Neuronal stem cell (in vitro differentiated cells): ENCODE results near the gene IDS.
A peak's percentile ranks its signal among the peaks of the same experiment; 100 is the strongest.
"Not testable (repeated sequence)": the region's sequence is repeated elsewhere in the genome, so short reads cannot be mapped to it uniquely, and the experiment has no call there.

ENCODE experiments used
- DNase-seq: peaks from one replicate; pipeline ENCODE4 v3.0.0-alpha.2; 2013; ENCODE audit warnings: low spot score
- H2AFZ ChIP-seq: one replicate; pipeline ENCODE4 v1.6.1; 2013; ENCODE audit warnings: mild to moderate bottlenecking, low read length, inconsistent platforms
- H2AK5ac ChIP-seq: 2 replicates; pipeline ENCODE4 v1.6.1; 2013; ENCODE audit warnings: low read depth, mild to moderate bottlenecking, inconsistent platforms, low read length, moderate library complexity, mixed read lengths
- H2BK120ac ChIP-seq: 2 replicates; pipeline ENCODE4 v1.6.1; 2013; ENCODE audit warnings: low read depth, mild to moderate bottlenecking, inconsistent platforms, low read length, moderate library complexity, mixed read lengths
- H2BK12ac ChIP-seq: one replicate; pipeline ENCODE4 v1.6.1; 2013; ENCODE audit warnings: low read length, inconsistent platforms
- H2BK15ac ChIP-seq: 2 replicates; pipeline ENCODE4 v1.6.1; 2013; ENCODE audit warnings: mild to moderate bottlenecking, low read length, inconsistent platforms, mixed read lengths
- H2BK5ac ChIP-seq: one replicate; pipeline ENCODE4 v1.6.1; 2013; ENCODE audit warnings: inconsistent platforms, mild to moderate bottlenecking, low read length, moderate library complexity
- H3K14ac ChIP-seq: one replicate; pipeline ENCODE4 v1.6.1; 2013; ENCODE audit warnings: low read length, inconsistent platforms
- H3K18ac ChIP-seq: 2 replicates; pipeline ENCODE4 v1.6.1; 2013; ENCODE audit warnings: low read length, inconsistent platforms
- H3K23ac ChIP-seq: 2 replicates; pipeline ENCODE4 v1.6.1; 2013; ENCODE audit warnings: low read depth, mild to moderate bottlenecking, mixed read lengths, low read length, inconsistent platforms; ENCODE audit not compliant: poor library complexity
- H3K27ac ChIP-seq: replicated peaks from 3 replicates; pipeline ENCODE4 v1.5.1; 2013; ENCODE audit warnings: low read length, inconsistent platforms
- H3K27me3 ChIP-seq, 3 experiments: 2 replicates each; pipeline ENCODE4 v1.6.1; 2013; ENCODE audit warnings: low read length in 3 of 3, mild to moderate bottlenecking in 2 of 3, inconsistent platforms in 1 of 3, low read depth in 1 of 3, mixed read lengths in 1 of 3, moderate library complexity in 1 of 3; ENCODE audit not compliant: control insufficient read depth in 3 of 3, insufficient read depth in 3 of 3
- H3K36me3 ChIP-seq, 2 donors: replicated peaks in 1 of 2; 2 replicates each; pipeline ENCODE4 v1.6.1; 2013; ENCODE audit warnings: low read length in 2 of 2; ENCODE audit not compliant: control insufficient read depth in 2 of 2, insufficient read depth in 2 of 2
- H3K4ac ChIP-seq: 2 replicates; pipeline ENCODE4 v1.6.1; 2013; ENCODE audit warnings: inconsistent platforms, mild to moderate bottlenecking, low read length, moderate library complexity
- H3K4me1 ChIP-seq, 2 donors: 1 replicate in 1 of 2; 2 replicates in 1 of 2; pipeline ENCODE4 v1.6.1; 2013; ENCODE audit warnings: low read length in 2 of 2, low read depth in 1 of 2; ENCODE audit not compliant: control insufficient read depth in 2 of 2, insufficient read depth in 1 of 2
- H3K4me2 ChIP-seq: one replicate; pipeline ENCODE4 v1.6.1; 2013; ENCODE audit warnings: mild to moderate bottlenecking, low read length, inconsistent platforms; ENCODE audit not compliant: insufficient read depth, poor library complexity, severe bottlenecking
- H3K4me3 ChIP-seq, 2 donors: 2 replicates each; pipeline ENCODE4 v1.5.1; 2013; ENCODE audit warnings: low read length in 2 of 2, mild to moderate bottlenecking in 2 of 2, inconsistent platforms in 1 of 2, moderate library complexity in 1 of 2
- H3K79me1 ChIP-seq: one replicate; pipeline ENCODE4 v1.6.1; 2013; ENCODE audit warnings: low read depth, mild to moderate bottlenecking, inconsistent platforms, low read length, moderate library complexity
- H3K9ac ChIP-seq: one replicate; pipeline ENCODE4 v1.6.1; 2013; ENCODE audit warnings: mild to moderate bottlenecking, low read depth, low read length, inconsistent platforms; ENCODE audit not compliant: poor library complexity
- H3K9me3 ChIP-seq, 2 donors: replicated peaks in 1 of 2; 2 replicates each; pipeline versions ENCODE3 to v1.6.1; 2013; ENCODE audit warnings: low read length in 2 of 2, mild to moderate bottlenecking in 2 of 2, inconsistent platforms in 1 of 2, low read depth in 1 of 2, mixed read lengths in 1 of 2, moderate library complexity in 1 of 2; ENCODE audit not compliant: control insufficient read depth in 2 of 2, insufficient read depth in 1 of 2
- H4K8ac ChIP-seq: one replicate; pipeline ENCODE4 v1.6.1; 2013; ENCODE audit warnings: low read depth, mild to moderate bottlenecking, inconsistent platforms, low read length, moderate library complexity
- H4K91ac ChIP-seq: one replicate; pipeline ENCODE4 v1.6.1; 2013; ENCODE audit warnings: low read length, low read depth, mild to moderate bottlenecking, inconsistent platforms; ENCODE audit not compliant: poor library complexity
- WGBS, 2 donors: extraction: QIAGEN DNeasy Blood & Tissue Kit; methylation state at CpG; one replicate each; pipeline ENCODE4 v1.1.7; 2013; ENCODE audit warnings: missing lambda C conversion rate in 2 of 2, mixed read lengths in 1 of 2; ENCODE audit not compliant: insufficient read length in 2 of 2, insufficient replicate concordance in 1 of 2; ENCODE audit errors: extremely low coverage in 2 of 2; 5-methylcytosine and 5-hydroxymethylcytosine counted together

The IDS gene

DNA sequence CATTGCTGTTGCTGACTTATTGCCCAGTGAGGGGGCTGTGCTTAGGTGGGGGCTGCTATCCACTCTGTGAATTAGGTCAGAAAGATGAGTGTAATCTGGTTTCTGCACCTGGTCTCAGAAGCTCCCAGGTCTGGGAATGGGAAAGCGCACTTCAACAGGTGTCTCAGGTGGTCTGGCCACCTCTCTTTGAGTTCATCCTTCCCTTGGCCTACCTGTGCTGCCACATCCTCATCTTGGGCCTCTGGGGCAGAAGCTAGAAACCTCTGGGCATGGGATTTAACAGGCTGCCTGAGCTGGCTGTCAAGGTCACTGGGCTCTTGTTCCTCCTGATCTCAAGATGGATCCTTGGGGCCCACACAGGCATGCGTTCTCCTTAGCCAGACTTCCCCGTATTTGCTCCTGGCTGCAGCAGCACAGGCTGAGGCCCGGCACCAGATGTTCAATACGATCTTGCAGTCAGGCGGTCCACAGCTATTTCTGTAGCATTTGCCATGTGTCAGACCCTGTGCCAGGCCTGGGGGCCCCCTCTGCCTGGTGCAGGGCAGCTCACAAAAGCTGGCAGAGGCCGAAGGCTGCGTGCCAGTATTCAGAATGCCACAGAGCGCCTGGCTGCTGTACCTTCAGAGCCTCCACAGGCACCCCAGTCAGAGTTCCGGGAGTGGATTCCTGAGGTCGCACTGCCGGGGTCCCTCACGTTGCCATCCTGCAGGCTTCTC, 21.4 kb upstream of the IDS start:
- not testable (repeated sequence) for H4K8ac ChIP-seq, H3K23ac ChIP-seq, H3K9ac ChIP-seq, H3K27ac ChIP-seq, H2AK5ac ChIP-seq, H2BK15ac ChIP-seq, H3K14ac ChIP-seq, H4K91ac ChIP-seq, H3K36me3 ChIP-seq, H3K9me3 ChIP-seq, H3K4ac ChIP-seq, H2BK12ac ChIP-seq, DNase-seq, H3K4me2 ChIP-seq, H2AFZ ChIP-seq, H3K4me3 ChIP-seq, H3K27me3 ChIP-seq, H2BK120ac ChIP-seq, H3K79me1 ChIP-seq, H2BK5ac ChIP-seq, H3K4me1 ChIP-seq, H3K18ac ChIP-seq
- no CpG with 5 or more reads among the region's 13 CpGs for WGBS, 2 donors

DNA sequence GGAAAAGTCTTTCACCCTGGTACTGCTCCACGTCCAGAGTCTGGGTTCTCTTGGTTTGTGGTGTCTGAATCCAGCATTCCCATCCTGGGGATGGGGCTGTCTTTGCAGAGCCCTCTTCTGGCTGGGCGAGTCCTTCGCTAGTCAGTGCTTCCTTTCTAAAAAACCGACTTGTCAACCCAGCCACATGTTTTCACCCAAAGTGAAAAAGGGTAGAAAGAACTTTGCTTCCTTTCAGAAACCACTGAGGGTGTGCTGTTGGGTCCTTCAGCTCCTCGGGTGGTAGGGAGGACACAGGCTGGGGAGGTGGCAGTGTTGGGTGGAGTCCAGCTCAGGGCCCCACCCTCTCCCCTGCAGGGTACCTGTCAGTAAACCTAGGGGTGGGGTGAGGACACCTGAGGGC, 20.8 kb upstream of the IDS start:
- not testable (repeated sequence) for H3K23ac ChIP-seq, H3K4me2 ChIP-seq, H3K4me1 ChIP-seq, H3K9ac ChIP-seq, H2AK5ac ChIP-seq, DNase-seq, H2AFZ ChIP-seq, H3K36me3 ChIP-seq, H3K27me3 ChIP-seq, H2BK120ac ChIP-seq, H2BK15ac ChIP-seq, H3K27ac ChIP-seq, H3K14ac ChIP-seq, H4K91ac ChIP-seq, H3K9me3 ChIP-seq, H3K4ac ChIP-seq, H2BK12ac ChIP-seq, H3K4me3 ChIP-seq, H3K79me1 ChIP-seq, H2BK5ac ChIP-seq, H4K8ac ChIP-seq, H3K18ac ChIP-seq
- no CpG with 5 or more reads among the region's 5 CpGs for WGBS, 2 donors

DNA sequence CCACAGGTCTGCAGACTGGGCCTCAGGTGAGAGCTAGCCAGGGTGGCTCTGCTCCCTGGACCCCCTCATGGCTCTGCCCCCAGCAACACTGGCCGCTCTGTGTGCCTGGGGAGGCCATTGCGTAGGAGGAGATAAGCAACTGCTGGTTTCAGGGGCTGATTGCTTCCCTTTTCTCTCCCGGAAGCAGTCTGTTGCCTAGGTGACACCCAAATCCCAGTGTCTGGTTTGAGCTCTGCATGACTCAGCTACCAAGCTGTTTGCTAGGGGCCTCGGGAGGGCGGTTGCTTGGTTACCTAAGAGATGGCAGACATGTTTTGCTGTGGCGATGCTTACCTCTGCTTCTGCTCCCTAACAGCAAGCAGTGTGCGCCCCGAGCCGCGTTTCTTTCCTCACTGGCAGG, 20.3 kb upstream of the IDS start:
- not testable (repeated sequence) for H3K79me1 ChIP-seq, H4K91ac ChIP-seq, H2BK12ac ChIP-seq, H3K4me1 ChIP-seq, H3K23ac ChIP-seq, H3K9ac ChIP-seq, H3K27ac ChIP-seq, DNase-seq, H2BK15ac ChIP-seq, H3K4ac ChIP-seq, H3K14ac ChIP-seq, H3K18ac ChIP-seq, H3K4me2 ChIP-seq, H3K27me3 ChIP-seq, H3K9me3 ChIP-seq, H4K8ac ChIP-seq, H2AK5ac ChIP-seq, H3K36me3 ChIP-seq, H2BK5ac ChIP-seq, H2BK120ac ChIP-seq, H3K4me3 ChIP-seq
- H2AFZ ChIP-seq: peak overlapping the region; percentile 29
- WGBS, 2 donors: no CpG with 5 or more reads among the region's 10 CpGs

DNA sequence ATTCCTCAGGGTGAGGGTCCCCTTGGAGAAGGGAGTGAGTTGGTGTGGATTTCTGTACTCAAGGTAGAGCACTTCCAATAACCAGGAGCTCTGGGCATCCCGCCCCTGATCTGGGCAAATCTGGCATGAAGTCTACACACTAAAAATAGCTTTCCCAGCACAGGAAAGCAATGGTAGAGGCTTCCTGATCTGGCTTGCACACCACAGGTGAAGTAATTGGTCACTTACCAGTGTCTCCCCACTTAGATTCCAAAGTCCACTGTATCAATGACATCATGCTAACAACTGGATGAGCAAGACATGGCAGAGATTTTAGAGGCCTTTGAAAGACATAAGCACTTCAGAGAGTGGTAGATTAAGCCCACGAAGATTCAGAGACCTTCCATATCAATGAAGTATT, 17.8 kb upstream of the IDS start:
- Histone ChIP-seq H2AK5ac (no peak overlapping the region), H3K4ac (no peak overlapping the region), H3K79me1 (no peaks in the 10 kb centered on the region), H3K23ac (no peak overlapping the region), H2AFZ (no peak overlapping the region), H3K27me3 (no peaks in the 10 kb centered on the region), H2BK15ac (no peak overlapping the region), H3K4me1 (no peaks in the 10 kb centered on the region), H3K14ac (no peak overlapping the region), H4K91ac (no peak overlapping the region), H3K27ac (no peak overlapping the region), H2BK120ac (no peak overlapping the region), H2BK12ac (no peak overlapping the region), H4K8ac (no peak overlapping the region), H3K36me3 (no peaks in the 10 kb centered on the region), H2BK5ac (no peak overlapping the region), H3K4me3 (no peak overlapping the region), H3K18ac (no peak overlapping the region), H3K9me3 (no peaks in the 10 kb centered on the region), H3K4me2 (no peak overlapping the region), H3K9ac (no peak overlapping the region)
- DNase-seq: no peak
- no CpG with 5 or more reads among the region's 2 CpGs for WGBS, 2 donors
